ENCODE data around the gene HPS5.

GRCh38 chr11:18312012-18312411 is 9.9 kb downstream of the HPS5 start:
- no peak for TF ChIP-seq CTCF (IDR thresholded peaks at IDR 0.05)
- no peak for TF ChIP-seq POLR2AphosphoS5 (IDR thresholded peaks at IDR 0.05)
